ENCODE data around the gene CTNNA3. TPM values are rescaled to one million over a fixed set of nuclear protein-coding genes. Genes with fewer than 3 reads are reported as not detected.

Gene CTNNA3
- total and polyA plus RNA-seq, 3 donors from 2014 or later, result 17.8 to 19.4 (median 18.3) TPM

- intact Hi-C loops (cut with DNase I; ENCODE audit: low total_unique reads), result no loop called here
- 46 to 48% methylated on average over 2 of the region's 2 CpGs for WGBS, 2 donors
- H3K27ac ChIP-seq, result no peak overlapping the region
- no peaks in the 10 kb centered on the region for H3K9me3 ChIP-seq
- H3K27me3 ChIP-seq, result no peaks in the 10 kb centered on the region
- H3K4me3 ChIP-seq, result no peak overlapping the region
- H3K4me1 ChIP-seq, result no peaks in the 10 kb centered on the region
- no peak for DNase-seq
- H3K36me3 ChIP-seq (ENCODE audit: low read depth, missing control alignments), result no peaks in the 10 kb centered on the region
- no peak for TF ChIP-seq POLR2A (IDR thresholded peaks at IDR 0.05)
- no peak for TF ChIP-seq CTCF (IDR thresholded peaks at IDR 0.05)
Measured at GRCh38 chr10:66860376-66860945, 835.5 kb downstream of the CTNNA3 start.

- Histone ChIP-seq H3K36me3 (ENCODE audit: low read depth, missing control alignments) (no peaks in the 10 kb centered on the region), H3K27ac (no peak overlapping the region), H3K9me3 (no peaks in the 10 kb centered on the region), H3K27me3 (no peaks in the 10 kb centered on the region), H3K4me1 (no peaks in the 10 kb centered on the region), H3K4me3 (no peak overlapping the region)
- intact Hi-C loops (cut with DNase I; ENCODE audit: low total_unique reads), result no loop called here
- TF ChIP-seq CTCF (IDR thresholded peaks at IDR 0.05), result no peak
- no peak for TF ChIP-seq POLR2A (IDR thresholded peaks at IDR 0.05)
- 63 to 87% methylated on average over 1 of the region's 1 CpG for WGBS, 2 donors
- DNase-seq, result no peak
Measured at GRCh38 chr10:66852811-66853210, 843.2 kb downstream of the CTNNA3 start.

- TF ChIP-seq POLR2A (IDR thresholded peaks at IDR 0.05) (no peak), CTCF (IDR thresholded peaks at IDR 0.05) (no peak)
- intact Hi-C loops (cut with DNase I; ENCODE audit: low total_unique reads), result no loop called here
- H3K27me3 ChIP-seq, result no peaks in the 10 kb centered on the region
- H3K4me3 ChIP-seq, result no peak overlapping the region
- no peaks in the 10 kb centered on the region for H3K36me3 ChIP-seq (ENCODE audit: low read depth, missing control alignments)
- no peak for DNase-seq
- H3K27ac ChIP-seq, result no peak overlapping the region
- 60 to 76% methylated on average over 3 of the region's 3 CpGs for WGBS, 2 donors
- no peaks in the 10 kb centered on the region for H3K9me3 ChIP-seq
- no peaks in the 10 kb centered on the region for H3K4me1 ChIP-seq
Measured at GRCh38 chr10:66848856-66849255, 847.1 kb downstream of the CTNNA3 start.

- no peaks in the 10 kb centered on the region for H3K36me3 ChIP-seq (ENCODE audit: low read depth, missing control alignments)
- no peaks in the 10 kb centered on the region for H3K27me3 ChIP-seq
- DNase-seq, result no peak
- no peaks in the 10 kb centered on the region for H3K9me3 ChIP-seq
- H3K27ac ChIP-seq, result no peak overlapping the region
- 86 to 94% methylated on average over 1 of the region's 1 CpG for WGBS, 2 donors
- no peak overlapping the region for H3K4me3 ChIP-seq
- intact Hi-C loops (cut with DNase I; ENCODE audit: low total_unique reads), result no loop called here
- TF ChIP-seq CTCF (IDR thresholded peaks at IDR 0.05) (no peak), POLR2A (IDR thresholded peaks at IDR 0.05) (no peak)
- no peaks in the 10 kb centered on the region for H3K4me1 ChIP-seq
Measured at GRCh38 chr10:66844176-66844942, 851.6 kb downstream of the CTNNA3 start.

GRCh38 chr10:66843396-66843795, 852.6 kb downstream of the CTNNA3 start:
- H3K9me3 ChIP-seq, result no peaks in the 10 kb centered on the region
- no peaks in the 10 kb centered on the region for H3K36me3 ChIP-seq (ENCODE audit: low read depth, missing control alignments)
- intact Hi-C loops (cut with DNase I; ENCODE audit: low total_unique reads), result no loop called here
- no peaks in the 10 kb centered on the region for H3K27me3 ChIP-seq
- 61 to 77% methylated on average over 1 of the region's 1 CpG for WGBS, 2 donors
- H3K4me1 ChIP-seq, result no peaks in the 10 kb centered on the region
- H3K27ac ChIP-seq, result no peak overlapping the region
- TF ChIP-seq POLR2A (IDR thresholded peaks at IDR 0.05) (no peak), CTCF (IDR thresholded peaks at IDR 0.05) (no peak)
- no peak for DNase-seq
- H3K4me3 ChIP-seq, result no peak overlapping the region

All from testis (tissue), 3 donors.